Measurements from ENCODE around the gene KIF5C. TPM values are rescaled to one million over a fixed set of nuclear protein-coding genes. Genes with fewer than 3 reads are reported as not detected.

Gene KIF5C
- total and polyA plus RNA-seq, 2 of the 13 experiments (the other 11 are each of a cell fraction or from before 2014, with no cell fraction given) = 0.15 to 0.20 TPM

- no peak for TF ChIP-seq SKIL (CRISPR knock-in tag; IDR thresholded peaks at IDR 0.05; ENCODE audit: borderline replicate concordance)
- no peak for TF ChIP-seq ZBTB2 (CRISPR knock-in tag; IDR thresholded peaks at IDR 0.05; ENCODE audit: low read depth)
Measured at GRCh38 chr2:149055751-149056150, 180.7 kb downstream of the KIF5C start (continued).

GRCh38 chr2:149056541-149057255, 181.7 kb downstream of the KIF5C start:
- DNase-seq (ENCODE audit: low spot score) (no peak), FAIRE-seq (no peak), ATAC-seq (no peak)
- Histone ChIP-seq H3K9me3 (ENCODE audit: low read length) (no peaks in the 10 kb centered on the region), H3K4me1 (ENCODE audit: insufficient read depth, low read length) (no peaks in the 10 kb centered on the region), H2AFZ (ENCODE audit: low read length) (no peak overlapping the region), H3K9ac (ENCODE audit: insufficient read depth, low read depth, low read length) (no peak overlapping the region), H3K4me2 (ENCODE audit: low read depth, low read length) (no peak overlapping the region), H3K36me3 (replicated peaks in 1 of 2; ENCODE audit: control insufficient read depth in 1 of 2, insufficient read depth in 2 of 2, low read length in 2 of 2) (no peaks in the 10 kb centered on the region), H4K20me1 (ENCODE audit: insufficient read depth, low read length) (no peaks in the 10 kb centered on the region), H3K27me3 (ENCODE audit: control insufficient read depth in 1 of 2, insufficient read depth in 2 of 2, low read length in 2 of 2) (0 out of 5 replicates have a peak, but pooled peaks cover 0 to 4% of the 10 kb centered on the region in 2 experiments), H3K4me3 (replicated peaks in 1 of 3; ENCODE audit: insufficient read depth in 1 of 3, low read depth in 2 of 3, low read length in 3 of 3) (no peak overlapping the region), H3K79me2 (ENCODE audit: insufficient read depth, low read length) (no peaks in the 10 kb centered on the region), H3K27ac (ENCODE audit: extremely low read length, insufficient read depth, low read length) (no peak overlapping the region)
- in situ Hi-C loops (cut with HindIII; ENCODE audit: extremely low pct_ligation_motif_present, low pct_unique_long_range_greater_than_20kb) = no loop called here
- under 1% methylated on average over 6 of the region's 6 CpGs for WGBS (ENCODE audit: low lambda C conversion rate)
- intact Hi-C loops (cut with micrococcal nuclease; ENCODE audit: unreplicated experiment) = no loop called here
- ChIA-PET CTCF (ENCODE audit: low intra/inter-chr PET ratio, low total read pairs) (no interaction called here), POLR2A (no interaction called here)
- BruUV-seq (replicated peaks) = no TSS peak
- TF ChIP-seq ZFP36L2 (CRISPR knock-in tag; IDR thresholded peaks at IDR 0.05) (no peak), TCF7L2 (IDR thresholded peaks at IDR 0.05; ENCODE audit: low read depth, low read length) (no peak), BCL3 (CRISPR knock-in tag; IDR thresholded peaks at IDR 0.05) (no peak), TIGD3 (CRISPR knock-in tag; IDR thresholded peaks at IDR 0.05; ENCODE audit: borderline replicate concordance) (no peak), HNRNPUL1 (IDR thresholded peaks at IDR 0.05; ENCODE audit: low read depth, low read length) (no peak), RFXANK (CRISPR knock-in tag; IDR thresholded peaks at IDR 0.05) (no peak), NCOR1 (IDR thresholded peaks at IDR 0.05; ENCODE audit: borderline replicate concordance, low read length) (no peak), ZBTB49 (CRISPR knock-in tag; IDR thresholded peaks at IDR 0.05; ENCODE audit: borderline replicate concordance) (no peak), MTF2 (CRISPR knock-in tag; IDR thresholded peaks at IDR 0.05; ENCODE audit: borderline replicate concordance) (no peak), KLF9 (CRISPR knock-in tag; IDR thresholded peaks at IDR 0.05; ENCODE audit: low read depth) (no peak)
